HCT116 (cell line): ENCODE measurements around the gene SMG6. TPM values are rescaled to one million over a fixed set of nuclear protein-coding genes. Genes with fewer than 3 reads are reported as not detected.

Experiments used
- ATAC-seq: fragments of 200-7000 bp; cut with Tn5 transposase; 2 replicates; pipeline ENCODE4 v1.9.1; 2020; ENCODE audit warnings: mild to moderate bottlenecking, moderate library complexity
- BruUV-seq: library from RNA; stranded (reverse); fragments of 400-500 nt; replicated peaks from 2 replicates; lab custom pipeline; 2021; lab: Mats Ljungman, UMichigan
- CTCF ChIA-PET: fragments of 300-600 bp; sonication (Branson Sonifier 250); formaldehyde crosslinking; loops from one replicate; lab custom pipeline; 2021; ENCODE audit warnings: antibody characterized with exemption; lab: Charles Lee
- POLR2A ChIA-PET: fragments of 300-600, 350-600 bp; sonication (Branson Sonifier 250); formaldehyde crosslinking; loops from one replicate; lab custom pipeline; 2021; ENCODE audit warnings: antibody characterized with exemption; lab: Charles Lee
- RAD21 ChIA-PET, 2 experiments: fragments of 300-600 bp; sonication (Branson Sonifier 250); formaldehyde crosslinking; loops; one replicate each; lab custom pipeline; 2023; ENCODE audit warnings: low total read pairs in 2 of 2; ENCODE audit not compliant: uncharacterized antibody in 2 of 2, unreplicated experiment in 2 of 2, low non-redundant PET in 1 of 2; lab: Charles Lee
- DNase-seq: peaks from one replicate; pipeline ENCODE4 v3.0.0-alpha.2; 2010; ENCODE audit warnings: low read depth, low spot score
- H2AFZ ChIP-seq: fragments of 200-600 bp; shearing (Covaris generic), sonication (generic); 2 replicates; pipeline ENCODE4 v1.6.1; 2017; ENCODE audit warnings: low read depth, mixed run types, mixed read lengths, antibody characterized with exemption, low read length; ENCODE audit not compliant: poor library complexity, severe bottlenecking
- H3K27ac ChIP-seq: 2 replicates; pipeline ENCODE4 v1.5.1; 2012; ENCODE audit warnings: low read depth, low read length
- H3K27me3 ChIP-seq: fragments of 200-600 bp; sonication (generic); 2 replicates; pipeline ENCODE4 v1.6.1; 2016; ENCODE audit warnings: mixed run types, low read length, mixed read lengths; ENCODE audit not compliant: insufficient read depth
- H3K36me3 ChIP-seq, 2 experiments: fragments of 200-500 bp in 1 of 2; fragments of 200-600 bp in 1 of 2; sonication (Bioruptor generic) in 1 of 2; sonication (generic) in 1 of 2; 2 replicates each; pipeline versions ENCODE4 v1.5.1 to v1.6.1; 2014 to 2016; ENCODE audit warnings: low read length in 2 of 2, inconsistent platforms in 1 of 2, mixed read lengths in 1 of 2, mixed run types in 1 of 2; ENCODE audit not compliant: insufficient read depth in 2 of 2, control insufficient read depth in 1 of 2
- H3K4me1 ChIP-seq, 2 experiments: fragments of 200-600 bp in 1 of 2; sonication (generic) in 1 of 2; 2 replicates each; pipeline versions ENCODE4 v1.5.1 to v1.6.1; 2012 to 2017; ENCODE audit warnings: low read length in 2 of 2, inconsistent platforms in 1 of 2, mild to moderate bottlenecking in 1 of 2, mixed read lengths in 1 of 2, mixed run types in 1 of 2, moderate library complexity in 1 of 2; ENCODE audit not compliant: insufficient read depth in 2 of 2, control insufficient read depth in 1 of 2
- H3K4me2 ChIP-seq: fragments of 200-600 bp; sonication (generic); 2 replicates; pipeline ENCODE4 v1.6.1; 2017; ENCODE audit warnings: mixed run types, low read length, mixed read lengths
- H3K4me3 ChIP-seq, 2 experiments: fragments of 200-600 bp in 1 of 2; sonication (generic) in 1 of 2; replicated peaks in 1 of 2; 2 replicates each; pipeline ENCODE4 v1.5.1; 2011 to 2016; ENCODE audit warnings: low read length in 2 of 2, control low read depth in 1 of 2, low read depth in 1 of 2, mild to moderate bottlenecking in 1 of 2, mixed read lengths in 1 of 2, mixed run types in 1 of 2
- H3K79me2 ChIP-seq: fragments of 200-600 bp; sonication (generic); 2 replicates; pipeline ENCODE4 v1.6.1; 2017; ENCODE audit warnings: mild to moderate bottlenecking, mixed run types, low read length, moderate library complexity, mixed read lengths; ENCODE audit not compliant: insufficient read depth
- H3K9ac ChIP-seq: fragments of 200-600 bp; sonication (generic); 2 replicates; pipeline ENCODE4 v1.6.1; 2016; ENCODE audit warnings: low read length, mixed read lengths
- H3K9me2 ChIP-seq: fragments of 200-600 bp; sonication (generic), shearing (Covaris generic); 2 replicates; pipeline ENCODE4 v1.6.1; 2017; ENCODE audit warnings: mixed run types, mild to moderate bottlenecking, moderate library complexity; ENCODE audit not compliant: insufficient read depth
- H3K9me3 ChIP-seq, 2 experiments: fragments of 200-500 bp in 1 of 2; fragments of 200-600 bp in 1 of 2; sonication (Bioruptor generic) in 1 of 2; sonication (generic) in 1 of 2; 2 replicates each; pipeline ENCODE4 v1.6.1; 2014 to 2017; ENCODE audit warnings: low read length in 2 of 2, mixed read lengths in 2 of 2, inconsistent platforms in 1 of 2, low read depth in 1 of 2, mild to moderate bottlenecking in 1 of 2, mixed run types in 1 of 2, moderate library complexity in 1 of 2; ENCODE audit not compliant: control insufficient read depth in 1 of 2, insufficient read depth in 1 of 2
- H4K20me1 ChIP-seq: fragments of 200-600 bp; sonication (generic), shearing (Covaris generic); 2 replicates; pipeline ENCODE4 v1.6.1; 2017; ENCODE audit warnings: mixed run types, mild to moderate bottlenecking, moderate library complexity; ENCODE audit not compliant: insufficient read depth
- ATF3 ChIP-seq: IDR thresholded peaks from 2 replicates; pipeline ENCODE4 v1.6.1; 2012
- CBX3 ChIP-seq: IDR thresholded peaks from 2 replicates; pipeline ENCODE4 v1.6.1; 2012; ENCODE audit warnings: low read depth
- EGR1 ChIP-seq: IDR thresholded peaks from 2 replicates; pipeline ENCODE4 v1.6.1; 2012; ENCODE audit warnings: low read depth
- EZH2phosphoT487 ChIP-seq: fragments of 200-600 bp; IDR thresholded peaks from 2 replicates; pipeline ENCODE4 v1.6.1; 2018; ENCODE audit warnings: antibody characterized with exemption, borderline replicate concordance
- FOSL1 ChIP-seq: IDR thresholded peaks from 2 replicates; pipeline ENCODE4 v1.6.1; 2012; ENCODE audit warnings: low read depth
- MAX ChIP-seq: IDR thresholded peaks from 2 replicates; pipeline ENCODE4 v1.6.1; 2012
- POLR2A ChIP-seq: IDR thresholded peaks from 2 replicates; pipeline ENCODE4 v1.7.0; 2011; ENCODE audit warnings: borderline replicate concordance; ENCODE audit not compliant: insufficient read depth, insufficient read length; ENCODE audit errors: extremely low read depth
- POLR2AphosphoS5 ChIP-seq: IDR thresholded peaks from 2 replicates; pipeline ENCODE4 v1.6.1; 2011; ENCODE audit warnings: mild to moderate bottlenecking, low read depth, low read length, moderate library complexity
- RAD21 ChIP-seq: IDR thresholded peaks from 2 replicates; pipeline ENCODE4 v1.6.1; 2012; ENCODE audit warnings: low read depth, mild to moderate bottlenecking
- SIN3A ChIP-seq: IDR thresholded peaks from 2 replicates; pipeline ENCODE4 v1.6.1; 2012; ENCODE audit warnings: low read depth
- TCF7L2 ChIP-seq: IDR thresholded peaks from 2 replicates; pipeline ENCODE4 v1.7.0; 2011; ENCODE audit warnings: borderline replicate concordance, inconsistent platforms; ENCODE audit not compliant: insufficient read depth, insufficient read length; ENCODE audit errors: extremely low read depth
- ZBTB33 ChIP-seq: IDR thresholded peaks from 2 replicates; pipeline ENCODE4 v1.6.1; 2011; ENCODE audit warnings: mild to moderate bottlenecking, low read length, moderate library complexity; ENCODE audit not compliant: insufficient replicate concordance; ENCODE audit errors: extremely low read depth
- ZFX ChIP-seq: fragments of 450-650 bp; IDR thresholded peaks from 2 replicates; pipeline ENCODE4 v1.6.1; 2017
- ZNF274 ChIP-seq: fragments of 200-500 bp; sonication (Bioruptor generic); IDR thresholded peaks from 2 replicates; pipeline ENCODE4 v1.6.1; 2014; ENCODE audit warnings: mild to moderate bottlenecking, low read depth, low read length, inconsistent platforms
- intact Hi-C: fragments of 100-400 bp; cut with micrococcal nuclease; formaldehyde crosslinking; loops from 2 replicates; pipeline ENCODE4 v1.10.0; 2022
- total RNA-seq: library from RNA; stranded (reverse); gene quantifications from one replicate; pipeline ENCODE4 v1.2.1, GENCODE V29; 2021; ENCODE audit not compliant: unreplicated experiment

The SMG6 gene
- total RNA-seq, 1 experiment from 2014 or later, result 23.1 TPM

- Histone ChIP-seq H3K9me3 (no peaks in the 10 kb centered on the region), H3K9ac (no peak overlapping the region), H3K4me2 (no peak overlapping the region), H3K9me2 (no peaks in the 10 kb centered on the region), H2AFZ (no peak overlapping the region), H3K27ac (no peak overlapping the region), H3K4me1 (peaks cover 0 to 16% of the 10 kb centered on the region in 2 experiments; a peak in 3 of 4 replicates), H3K36me3 (no peaks in the 10 kb centered on the region), H3K79me2 (no peaks in the 10 kb centered on the region), H4K20me1 (no peaks in the 10 kb centered on the region), H3K27me3 (no peaks in the 10 kb centered on the region), H3K4me3 (no peak overlapping the region)
- no peak for DNase-seq
- no peak for ATAC-seq
- intact Hi-C loops, result no loop called here
- ChIA-PET POLR2A (no interaction called here), RAD21 (no interaction called here), CTCF (interaction anchor here (2.3 to 8.0 kb wide), 2 partner anchors 172 to 185 kb away, joined by 12 to 200 read pairs; no protein-coding TSS in a partner anchor)
- BruUV-seq, result no TSS peak
- TF ChIP-seq ZFX (no peak), TCF7L2 (no peak), POLR2AphosphoS5 (no peak), EGR1 (no peak), ATF3 (no peak), POLR2A (no peak), CBX3 (no peak), SIN3A (no peak), ZNF274 (no peak), MAX (no peak), FOSL1 (no peak), EZH2phosphoT487 (no peak), ZBTB33 (no peak), RAD21 (no peak)
Measured at GRCh38 chr17:2060385-2060658, 243.3 kb downstream of the SMG6 start.
